Psoas muscle (tissue), 8 donors: ENCODE data around the gene MRPS11. TPM values are rescaled to one million over a fixed set of nuclear protein-coding genes. Genes with fewer than 3 reads are reported as not detected.
"Not testable (repeated sequence)": the region's sequence is repeated elsewhere in the genome, so short reads cannot be mapped to it uniquely, and the experiment has no call there.

Experiments used
- ATAC-seq, 4 donors: fragments of 200-7000 bp; cut with Tn5 transposase; one replicate each; pipeline ENCODE4 v1.9.1; 2020; ENCODE audit warnings: moderate library complexity in 3 of 4, mild to moderate bottlenecking in 2 of 4
- DNase-seq, 2 donors: peaks; one replicate each; pipeline ENCODE4 v3.0.0-alpha.2; 2020
- H3K27ac ChIP-seq: fragments of 200-600 bp; one replicate; pipeline ENCODE4 v1.8.0; 2022
- H3K27me3 ChIP-seq, 3 donors: fragments of 200-600 bp in 1 of 3; one replicate each; pipeline versions ENCODE4 v1.6.1 to v1.8.0; 2013 to 2022; ENCODE audit warnings: low read length in 2 of 3, mild to moderate bottlenecking in 2 of 3, moderate library complexity in 1 of 3; ENCODE audit not compliant: insufficient read depth in 3 of 3
- H3K36me3 ChIP-seq, 2 donors: fragments of 200-600 bp in 1 of 2; one replicate each; pipeline versions ENCODE4 v1.6.1 to v1.8.0; 2013 to 2022; ENCODE audit warnings: low read depth in 1 of 2, mild to moderate bottlenecking in 1 of 2, moderate library complexity in 1 of 2; ENCODE audit not compliant: insufficient read depth in 1 of 2
- H3K4me1 ChIP-seq: fragments of 200-600 bp; one replicate; pipeline ENCODE4 v1.8.0; 2022
- H3K4me3 ChIP-seq: fragments of 200-600 bp; one replicate; pipeline ENCODE4 v1.8.0; 2022; ENCODE audit warnings: mild to moderate bottlenecking
- H3K9me3 ChIP-seq: fragments of 200-600 bp; one replicate; pipeline ENCODE4 v1.8.0; 2022
- CTCF ChIP-seq: fragments of 200-600 bp; IDR thresholded peaks from one replicate; pipeline ENCODE4 v1.8.0; 2022; ENCODE audit warnings: antibody characterized with exemption
- WGBS, 3 donors: extraction: QIAGEN DNeasy Blood & Tissue Kit; methylation state at CpG; one replicate each; pipeline versions ENCODE4 v1.1.6 to v1.1.7; 2013; 5-methylcytosine and 5-hydroxymethylcytosine counted together
- intact Hi-C, 2 donors: fragments of 100-400 bp; cut with DNase I; formaldehyde crosslinking; loops; one replicate each; pipeline versions ENCODE4 v1.11.0 to v1.14.2; 2022
- polyA plus RNA-seq, 3 donors: library from polyadenylated mRNA; stranded (reverse); fragments of 200-250 nt; gene quantifications; one replicate each; pipeline ENCODE4 v1.2.3, GENCODE V29; 2013
- total RNA-seq, 4 donors: library from RNA; stranded (reverse); fragmentation: NEBNext Ultra II Directional in 2 of 4; extraction: Animal tissue kit (Norgen Biotek cat#: 25700) in 2 of 4; gene quantifications; one replicate each; pipeline versions ENCODE4 v1.2.1 to v1.2.4, GENCODE V29; 2021 to 2023
- donor health status: healthy with polysubstance abuse.
- donor health status: DM: no; HTN: no; CAD: no; lungs with moderate emphysema.
- donor health status: Bipolar disorder and iron deficiency.
- donor health status: healthy.
- donor health status: DM: yes; HTN: yes; CAD: no.
- donor health status: DM: no; HTN: no; CAD: no.
- donor health status: DM: no; HTN: no; CAD: no.
- donor health status: DM: yes; HTN: yes; CAD: no.

The MRPS11 gene
- total and polyA plus RNA-seq, 7 donors: 48.4 to 129 (median 62.2) TPM

- H3K4me1 ChIP-seq: no peaks in the 10 kb centered on the region
- no peak for DNase-seq
- no peaks in the 10 kb centered on the region for H3K9me3 ChIP-seq
- intact Hi-C loops: loop anchor here in 1 of 2 donors (10.0 kb wide), 1 partner anchor 58 kb away; no protein-coding TSS in a partner anchor
- WGBS, 3 donors: 76 to 94% (median 82%) methylated on average over 7 of the region's 7 CpGs
- H3K4me3 ChIP-seq: no peak overlapping the region
- no peak for ATAC-seq
- H3K27me3 ChIP-seq: peaks cover 0 to 12% (median 1%) of the 10 kb centered on the region in 3 donors
- no peaks in the 10 kb centered on the region for H3K36me3 ChIP-seq
- no peak for TF ChIP-seq CTCF
- H3K27ac ChIP-seq: no peak overlapping the region
These were observed 34.3 kb upstream of the MRPS11 start for GRCh38 chr15:88433046-88433685.

GRCh38 chr15:88434106-88434505 lies 33.4 kb upstream of the MRPS11 start:
- not testable (repeated sequence) for H3K36me3 ChIP-seq, H3K27me3 ChIP-seq, ATAC-seq, DNase-seq, H3K9me3 ChIP-seq, H3K27ac ChIP-seq, H3K4me3 ChIP-seq, H3K4me1 ChIP-seq
- 83 to 86% (median 83%) methylated on average over 5 of the region's 5 CpGs for WGBS, 3 donors
- intact Hi-C loops: loop anchor here in 1 of 2 donors (10.0 kb wide), 1 partner anchor 59 kb away; no protein-coding TSS in a partner anchor

- H3K27ac ChIP-seq: no peak overlapping the region
- WGBS, 3 donors: 59 to 61% (median 61%) methylated on average over 5 of the region's 5 CpGs
- H3K9me3 ChIP-seq: no peaks in the 10 kb centered on the region
- H3K27me3 ChIP-seq: peaks cover 0 to 7% (median 5%) of the 10 kb centered on the region in 3 donors
- ATAC-seq (no peak), DNase-seq (no peak)
- no peak for TF ChIP-seq CTCF
- intact Hi-C loops: loop anchor here in 1 of 2 donors (10.0 kb wide), 1 partner anchor 63 kb away; no protein-coding TSS in a partner anchor
- H3K4me1 ChIP-seq: no peaks in the 10 kb centered on the region
- H3K4me3 ChIP-seq: no peak overlapping the region
- no peaks in the 10 kb centered on the region for H3K36me3 ChIP-seq
These were observed 29.3 kb upstream of the MRPS11 start for GRCh38 chr15:88438181-88438580.

GRCh38 chr15:88440021-88440420 lies 27.5 kb upstream of the MRPS11 start:
- no peak for DNase-seq
- no peaks in the 10 kb centered on the region for H3K36me3 ChIP-seq
- H3K4me1 ChIP-seq: no peaks in the 10 kb centered on the region
- H3K27me3 ChIP-seq: peaks cover 0 to 5% (median 3%) of the 10 kb centered on the region in 3 donors
- H3K4me3 ChIP-seq: no peak overlapping the region
- intact Hi-C loops: no loop called here
- no peak for ATAC-seq
- H3K27ac ChIP-seq: no peak overlapping the region
- TF ChIP-seq CTCF: no peak
- 71 to 83% (median 80%) methylated on average over 1 of the region's 1 CpG for WGBS, 3 donors
- peaks cover 5% of the 10 kb centered on the region for H3K9me3 ChIP-seq

- ATAC-seq (no peak), DNase-seq (no peak)
- Histone ChIP-seq H3K27ac (no peak overlapping the region), H3K36me3 (no peaks in the 10 kb centered on the region), H3K27me3 (peaks cover 0 to 5% (median 3%) of the 10 kb centered on the region in 3 donors), H3K4me3 (no peak overlapping the region), H3K9me3 (peaks cover 5% of the 10 kb centered on the region), H3K4me1 (no peaks in the 10 kb centered on the region)
- 82 to 87% (median 85%) methylated on average over 2 of the region's 2 CpGs for WGBS, 3 donors
- TF ChIP-seq CTCF: no peak
- intact Hi-C loops: no loop called here
These were observed 26.3 kb upstream of the MRPS11 start for GRCh38 chr15:88441076-88441730.
